ENCODE measurements around the gene KCNMB1.
"Not testable (repeated sequence)": the region's sequence is repeated elsewhere in the genome, so short reads cannot be mapped to it uniquely, and the experiment has no call there.

The KCNMB1 gene

DNA sequence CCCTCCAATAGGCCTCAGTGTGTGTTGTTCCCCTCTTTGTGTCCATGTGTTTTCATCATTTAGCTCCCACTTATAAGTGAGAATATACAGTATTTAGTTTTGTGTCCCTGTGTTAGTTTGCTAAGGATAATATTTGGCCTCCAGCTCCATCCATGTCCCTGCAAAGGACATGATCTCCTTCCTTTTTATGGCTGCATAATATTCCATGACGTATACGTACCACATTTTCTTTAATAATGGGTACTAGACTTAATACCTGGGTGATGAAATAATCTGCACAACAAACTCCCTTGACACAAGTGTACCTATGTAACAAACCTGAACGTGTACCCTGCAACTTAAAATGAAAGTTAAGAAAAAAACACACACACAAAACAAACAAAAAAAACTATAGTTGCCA is 12.6 kb downstream of the KCNMB1 start:
- DNase-seq (ENCODE audit: low spot score): not testable (repeated sequence)

GRCh38 chr5:170375283-170375682 is 13.9 kb downstream of the KCNMB1 start:
- DNase-seq (ENCODE audit: low spot score): no peak

DNA sequence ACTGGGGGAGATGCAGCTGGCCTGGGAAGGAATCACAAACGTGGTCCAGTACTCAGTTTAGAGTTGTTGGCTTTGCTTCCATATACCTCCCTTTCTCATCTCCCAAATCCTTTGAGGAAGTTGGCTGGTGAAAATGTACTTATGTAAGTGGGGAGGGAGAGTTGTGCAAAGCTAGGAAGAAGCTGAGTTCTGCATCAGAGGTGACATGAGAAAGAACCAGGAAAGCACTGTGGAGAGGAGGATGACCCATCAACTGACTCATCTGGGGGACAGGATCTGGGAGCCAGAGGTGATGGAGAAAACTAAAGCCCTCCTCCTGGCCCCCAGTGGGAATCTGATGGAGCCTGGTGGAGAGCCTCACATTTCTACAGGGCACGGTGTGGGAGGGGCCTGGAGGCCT is 16.2 kb downstream of the KCNMB1 start:
- no peak for DNase-seq (ENCODE audit: low spot score)

DNA sequence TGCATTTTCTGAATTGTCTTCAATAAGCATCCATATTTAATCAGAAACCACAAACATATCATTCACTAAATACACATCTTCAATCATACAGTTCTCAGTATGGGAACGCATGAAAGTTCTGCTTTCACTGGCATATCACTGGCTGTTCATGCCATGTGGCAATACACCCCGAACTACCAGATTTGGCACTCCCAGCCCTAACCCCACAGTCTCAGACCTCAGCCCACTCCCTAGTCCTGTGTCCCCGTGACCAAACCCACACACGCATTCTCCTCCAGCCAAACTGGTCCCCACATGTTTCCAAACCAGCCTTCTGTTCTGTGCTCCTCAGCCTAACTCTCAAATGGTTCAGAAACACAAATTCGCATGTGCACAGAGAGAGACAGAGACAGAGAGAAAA is 20.6 kb downstream of the KCNMB1 start:
- no peak for DNase-seq (ENCODE audit: low spot score)

- DNase-seq (ENCODE audit: low spot score): no peak
Measured at GRCh38 chr5:170366276-170366675, 22.9 kb downstream of the KCNMB1 start.

- no peak for DNase-seq (ENCODE audit: low spot score)
Measured at GRCh38 chr5:170365831-170366230, 23.3 kb downstream of the KCNMB1 start.

- DNase-seq (ENCODE audit: low spot score): no peak
Measured at GRCh38 chr5:170365011-170365410, 24.2 kb downstream of the KCNMB1 start.

DNA sequence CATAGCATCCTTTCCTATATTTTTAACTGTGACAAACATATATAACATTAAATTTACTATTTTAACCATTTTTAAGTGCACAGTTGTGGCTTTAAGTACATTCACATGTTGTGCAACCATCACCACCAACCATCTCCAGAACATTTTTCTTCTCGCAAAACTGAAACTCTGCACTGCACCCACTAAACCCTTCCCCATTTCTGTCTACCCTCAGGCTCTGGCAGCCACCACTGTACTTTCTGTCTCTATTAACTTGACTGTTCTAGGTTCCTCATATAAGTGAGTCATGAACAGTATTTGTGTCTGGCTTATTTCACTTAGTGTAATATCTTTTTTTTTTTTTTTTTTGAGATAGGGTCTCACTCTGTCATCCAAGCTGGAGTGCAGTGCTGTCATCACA is 25.5 kb downstream of the KCNMB1 start:
- DNase-seq (ENCODE audit: low spot score): no peak

DNA sequence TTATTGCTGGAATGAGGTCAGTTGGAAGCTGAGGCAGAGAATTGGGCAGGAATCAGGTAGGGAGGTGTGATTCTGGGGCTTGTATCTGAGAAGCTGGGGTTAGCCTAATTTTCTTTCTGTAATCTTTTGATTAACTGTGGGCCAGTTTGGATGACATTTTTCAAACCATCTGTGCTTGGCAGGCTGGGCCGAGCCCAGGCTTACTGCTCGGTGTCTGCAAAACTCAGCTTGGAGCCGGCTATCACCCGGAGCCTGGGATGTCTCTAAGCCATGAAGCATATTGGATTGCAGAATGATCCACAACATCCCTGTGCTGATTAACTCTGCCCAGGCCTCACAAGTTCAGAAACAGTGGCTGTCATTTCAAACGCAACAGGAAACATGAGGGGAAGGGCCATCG is 26.5 kb downstream of the KCNMB1 start:
- DNase-seq (ENCODE audit: low spot score): no peak

GRCh38 chr5:170362102-170362501 is 27.1 kb downstream of the KCNMB1 start:
- no peak for DNase-seq (ENCODE audit: low spot score)

DNA sequence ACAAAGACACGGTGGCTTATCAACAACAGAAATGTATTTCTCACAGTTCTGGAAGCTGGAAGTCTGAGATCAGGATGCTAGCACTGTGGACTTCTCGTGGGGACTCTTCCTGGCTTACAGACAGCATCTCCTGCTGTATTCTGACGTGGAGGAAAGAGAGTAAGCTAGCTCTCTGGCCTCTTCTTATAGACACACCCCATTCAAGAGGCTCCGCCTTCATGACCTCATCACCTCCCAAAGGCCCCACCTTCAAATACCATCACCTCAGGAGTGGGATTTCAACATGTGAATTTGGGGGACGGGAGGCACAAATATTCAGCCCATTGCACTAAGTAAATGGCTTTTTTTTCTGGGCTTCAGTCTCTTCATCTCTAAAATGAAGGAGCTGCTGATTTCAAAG is 27.6 kb downstream of the KCNMB1 start:
- no peak for DNase-seq (ENCODE audit: low spot score)

GRCh38 chr5:170361116-170361515 is 28.1 kb downstream of the KCNMB1 start:
- no peak for DNase-seq (ENCODE audit: low spot score)

- DNase-seq (ENCODE audit: low spot score): no peak
Measured at GRCh38 chr5:170360709-170361108, 28.5 kb downstream of the KCNMB1 start.

GRCh38 chr5:170357955-170358444 is 31.2 kb downstream of the KCNMB1 start:
- DNase-seq (ENCODE audit: low spot score): no peak

- DNase-seq (ENCODE audit: low spot score): no peak
Measured at GRCh38 chr5:170355601-170356098, 33.5 kb downstream of the KCNMB1 start.

- DNase-seq (ENCODE audit: low spot score): no peak
Measured at GRCh38 chr5:170353961-170354360, 35.2 kb downstream of the KCNMB1 start.

- no peak for DNase-seq (ENCODE audit: low spot score)
Measured at GRCh38 chr5:170353011-170353761, 36.0 kb downstream of the KCNMB1 start.

GRCh38 chr5:170348137-170348633 is 41.0 kb downstream of the KCNMB1 start:
- DNase-seq (ENCODE audit: low spot score): no peak

- no peak for DNase-seq (ENCODE audit: low spot score)
Measured at GRCh38 chr5:170347022-170347567, 42.1 kb downstream of the KCNMB1 start.

GRCh38 chr5:170345971-170346370 is 43.2 kb downstream of the KCNMB1 start:
- no peak for DNase-seq (ENCODE audit: low spot score)

- DNase-seq (ENCODE audit: low spot score): no peak
Measured at GRCh38 chr5:170343177-170343576, 46.0 kb downstream of the KCNMB1 start.

GRCh38 chr5:170342153-170342725 is 46.9 kb downstream of the KCNMB1 start:
- no peak for DNase-seq (ENCODE audit: low spot score)

GRCh38 chr5:170341545-170341944 is 47.6 kb downstream of the KCNMB1 start:
- no peak for DNase-seq (ENCODE audit: low spot score)
